Daoy (cell line): ENCODE results near the gene TESMIN. TPM values are rescaled to one million over a fixed set of nuclear protein-coding genes. Genes with fewer than 3 reads are reported as not detected.

Experiments used
- DNase-seq: peaks from one replicate; pipeline ENCODE4 v3.0.0-alpha.2; 2015; ENCODE audit warnings: low read depth
- total RNA-seq: library from RNA; depleted of rRNA; stranded (reverse); fragments of >200 nt; shearing (Covaris generic); gene quantifications from 2 replicates; pipeline ENCODE4 v1.2.3, GENCODE V29; 2014; rRNA removed

TESMIN gene, protein sequence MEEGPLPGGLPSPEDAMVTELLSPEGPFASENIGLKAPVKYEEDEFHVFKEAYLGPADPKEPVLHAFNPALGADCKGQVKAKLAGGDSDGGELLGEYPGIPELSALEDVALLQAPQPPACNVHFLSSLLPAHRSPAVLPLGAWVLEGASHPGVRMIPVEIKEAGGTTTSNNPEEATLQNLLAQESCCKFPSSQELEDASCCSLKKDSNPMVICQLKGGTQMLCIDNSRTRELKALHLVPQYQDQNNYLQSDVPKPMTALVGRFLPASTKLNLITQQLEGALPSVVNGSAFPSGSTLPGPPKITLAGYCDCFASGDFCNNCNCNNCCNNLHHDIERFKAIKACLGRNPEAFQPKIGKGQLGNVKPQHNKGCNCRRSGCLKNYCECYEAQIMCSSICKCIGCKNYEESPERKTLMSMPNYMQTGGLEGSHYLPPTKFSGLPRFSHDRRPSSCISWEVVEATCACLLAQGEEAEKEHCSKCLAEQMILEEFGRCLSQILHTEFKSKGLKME
- total RNA-seq, result 1.2 TPM in 1 of 2 replicates, not detected in the other

DNA sequence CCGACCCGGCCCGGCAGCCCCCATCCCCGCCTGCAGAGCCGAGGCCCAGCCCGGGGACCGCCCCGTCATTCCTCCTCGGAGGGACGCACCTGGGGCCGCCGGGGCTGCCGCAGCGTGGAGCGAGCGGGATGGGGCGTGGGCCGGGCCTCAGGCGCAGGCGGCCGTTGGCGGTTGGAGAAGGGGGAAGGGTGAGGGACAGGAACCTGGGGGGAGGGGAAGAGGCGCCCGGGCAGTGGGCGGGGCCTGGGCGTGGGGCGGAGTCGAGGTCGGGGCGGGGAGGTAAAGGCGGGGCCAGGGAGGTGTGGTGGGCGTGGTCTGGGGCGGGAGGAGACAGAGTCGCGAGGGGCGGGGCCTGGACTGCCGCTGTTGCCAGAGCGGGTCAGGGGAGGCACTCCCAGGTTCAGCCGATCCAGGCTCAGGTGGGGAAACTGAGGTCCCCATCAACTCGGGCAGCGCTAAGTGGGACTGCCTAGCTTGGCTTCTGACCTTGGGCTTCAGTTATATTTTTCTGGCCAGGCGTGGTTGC is at the start of gene TESMIN:
TSS of gene TESMIN (minus strand) at position 190 of the 526 bp plus-strand sequence. CDS start 860 bp downstream, outside the sequence.
- peak; percentile 83 for DNase-seq

DNA sequence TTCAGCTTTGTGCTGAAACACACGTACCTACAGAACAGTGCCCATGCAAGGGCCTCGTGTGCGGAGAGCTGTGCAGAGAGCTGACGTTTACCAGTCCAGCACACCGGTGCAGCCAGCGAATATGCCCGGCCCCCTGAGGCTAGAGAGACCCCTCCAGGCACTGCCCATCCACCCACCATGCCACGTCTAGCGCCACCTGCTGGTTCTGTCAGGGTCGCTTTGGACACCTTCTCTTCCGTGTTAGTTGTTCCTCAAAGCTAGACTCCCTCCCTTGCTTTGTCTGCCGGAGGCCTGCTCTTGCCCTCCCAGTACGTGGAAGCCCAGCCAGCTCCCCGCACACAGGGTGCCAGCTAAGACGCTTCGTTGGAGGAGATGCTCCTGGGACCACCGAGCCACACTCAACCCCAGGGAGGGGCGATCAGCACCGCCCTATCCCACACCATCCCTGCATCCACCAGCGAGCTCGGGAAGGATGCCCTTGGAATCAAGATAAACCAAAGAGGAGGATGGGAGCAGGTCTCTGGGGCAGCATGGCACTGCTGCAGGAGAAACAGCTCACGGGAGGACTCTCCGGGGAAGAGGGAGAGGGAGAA is 47.0 kb upstream of the TESMIN start:
- DNase-seq, result peak; percentile 25

DNA sequence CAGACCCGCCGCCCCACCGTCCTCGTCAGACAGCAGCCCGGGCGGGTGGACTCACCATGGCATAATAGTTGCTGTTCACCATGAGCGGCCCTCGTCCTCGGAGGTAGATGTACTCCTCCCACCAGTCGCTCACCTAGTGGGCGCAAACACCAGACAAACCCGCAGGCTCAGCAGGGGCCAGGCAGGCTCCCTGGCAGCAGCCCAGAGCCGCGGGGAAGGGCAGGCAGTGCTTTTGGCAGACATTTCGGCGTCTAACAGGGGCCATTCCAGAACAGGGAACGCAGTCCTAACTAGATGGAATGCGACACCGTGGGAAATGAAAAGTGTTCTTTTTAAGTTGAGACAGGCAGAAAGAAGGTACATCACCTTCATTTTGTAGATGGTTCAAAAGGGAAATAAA is 45.5 kb upstream of the TESMIN start:
- DNase-seq, result no peak

DNA sequence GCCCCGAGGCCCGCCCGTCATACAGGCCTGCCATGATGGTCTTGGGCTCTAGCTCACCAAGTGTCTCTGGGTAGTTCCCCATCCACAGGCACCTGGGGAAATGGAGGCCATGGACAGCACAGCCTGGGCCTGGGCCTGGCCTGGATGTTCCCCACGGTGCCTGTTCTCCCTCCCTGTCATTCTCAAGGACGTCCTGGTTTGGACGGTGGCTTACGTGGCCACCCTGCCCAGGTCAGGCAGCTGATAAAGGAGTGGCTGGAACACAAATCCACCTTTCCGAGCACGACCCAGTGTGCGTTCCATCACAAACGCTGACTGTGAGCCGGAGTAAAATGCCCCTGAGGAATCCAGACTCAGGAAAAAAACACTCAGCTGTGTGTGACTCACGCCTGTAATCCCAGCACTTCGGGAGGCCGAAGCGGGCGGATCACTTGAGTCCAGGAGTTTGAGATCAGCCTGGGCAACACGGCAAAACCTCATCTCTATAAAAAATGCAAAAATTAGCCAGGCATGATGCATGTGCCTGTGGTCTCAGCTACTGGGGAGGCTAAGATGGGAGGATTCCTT is 41.2 kb upstream of the TESMIN start:
- peak; percentile 57 for DNase-seq

DNA sequence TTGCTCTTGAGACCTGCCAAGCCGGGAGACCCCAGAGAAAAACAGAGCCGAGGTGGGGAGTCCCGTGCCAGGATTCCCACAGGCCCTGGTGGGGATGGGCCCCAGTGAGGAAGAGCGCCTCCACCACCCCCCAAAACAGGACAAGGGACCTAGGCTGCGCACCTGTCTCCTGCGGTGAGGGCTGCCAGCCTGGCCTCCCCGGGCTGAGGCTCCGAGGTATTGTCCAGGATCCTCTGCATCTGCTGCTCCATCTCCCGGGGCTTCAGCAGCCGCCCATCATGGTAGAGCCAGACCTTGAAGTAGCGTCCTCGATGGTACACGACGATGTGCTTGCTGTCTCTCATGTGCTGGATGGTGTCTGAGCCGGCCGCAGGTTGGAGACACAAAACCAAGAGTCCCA is 33.3 kb upstream of the TESMIN start:
- DNase-seq, result no peak

DNA sequence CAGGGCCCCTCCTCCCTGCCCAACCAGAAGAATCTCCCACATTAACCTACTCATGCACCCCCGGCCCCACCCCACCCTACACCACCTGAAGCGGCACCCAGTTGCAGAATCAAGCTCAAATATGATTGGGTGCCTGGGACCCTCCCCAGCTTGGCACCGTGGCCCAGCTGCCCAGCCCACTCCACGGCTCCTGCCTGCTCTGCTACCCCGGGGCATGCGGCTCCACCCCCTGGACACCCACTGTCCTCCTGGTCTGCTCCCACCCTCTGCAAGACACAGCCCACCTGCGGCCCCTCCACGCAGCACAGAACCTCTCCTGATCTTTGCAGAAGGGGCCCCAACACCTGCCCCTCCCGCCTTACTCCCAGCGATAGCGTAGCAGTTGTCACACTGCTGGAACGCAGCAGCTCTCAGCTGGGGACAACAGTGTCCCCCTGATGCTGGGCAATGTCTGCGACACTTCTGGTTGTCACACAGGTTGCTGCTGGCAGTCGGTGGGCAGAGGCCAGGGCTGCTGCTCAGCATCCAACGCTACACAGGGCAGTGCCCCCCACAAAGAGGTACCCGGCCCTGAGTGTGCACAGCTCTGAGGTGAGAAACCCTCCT is 32.0 kb upstream of the TESMIN start:
- no peak for DNase-seq

DNA sequence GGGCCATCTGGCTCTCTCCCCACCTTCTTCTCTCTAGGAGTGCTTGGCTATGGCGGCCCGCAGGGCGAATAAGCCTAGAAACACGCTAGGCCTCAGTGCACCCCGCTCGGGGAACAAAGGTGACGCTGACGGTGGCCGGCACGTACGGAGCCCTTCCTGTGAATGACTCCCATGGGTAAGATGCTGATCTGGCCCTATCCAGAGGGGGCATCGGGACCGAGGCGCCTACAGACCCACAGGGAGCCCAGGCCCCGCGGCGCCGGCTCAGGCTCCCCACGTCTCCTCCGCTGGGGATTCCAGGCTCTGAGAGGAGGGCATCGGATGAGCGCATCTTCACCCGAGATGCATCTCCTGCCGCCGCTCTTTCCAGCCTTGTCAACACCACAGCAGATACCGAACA is 31.4 kb upstream of the TESMIN start:
- no peak for DNase-seq

DNA sequence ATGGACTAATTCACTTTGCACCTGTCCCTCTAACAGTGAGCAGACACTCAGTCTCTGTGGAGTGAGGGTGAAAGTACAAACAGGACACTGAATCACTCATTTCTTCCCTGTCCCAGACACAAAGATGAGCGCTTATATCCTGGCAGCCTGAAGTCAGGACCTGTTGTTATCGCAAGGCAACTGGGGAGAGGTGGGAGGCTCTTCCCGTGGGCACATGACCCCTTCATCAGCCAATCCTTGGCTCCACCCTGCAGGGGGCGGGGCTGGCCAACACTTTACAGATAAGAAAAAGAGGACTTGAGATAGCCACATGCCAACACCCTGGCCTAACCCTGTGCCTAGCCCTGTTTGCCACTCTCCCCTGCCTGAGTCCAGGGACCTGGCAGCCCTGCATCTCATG is 29.5 kb upstream of the TESMIN start:
- no peak for DNase-seq

DNA sequence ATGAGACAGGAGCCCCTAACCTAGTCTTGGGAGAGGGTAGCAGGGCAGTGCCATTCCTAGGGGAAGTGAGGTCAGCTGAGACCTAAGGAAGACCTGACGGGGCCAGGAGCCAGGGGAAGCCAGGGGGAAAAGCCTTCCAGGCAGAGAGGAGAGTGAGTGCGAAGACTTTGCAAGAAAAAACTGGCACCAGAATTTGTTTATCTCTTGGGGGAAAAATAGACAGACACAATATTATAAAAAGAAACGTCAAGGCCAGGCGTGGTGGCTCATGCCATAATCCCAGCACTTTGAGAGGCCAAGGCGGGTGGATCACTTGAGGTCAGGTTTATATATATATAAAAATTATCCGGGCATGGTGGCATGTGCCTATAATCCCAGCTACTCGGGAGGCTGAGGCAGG is 26.9 kb upstream of the TESMIN start:
- no peak for DNase-seq

DNA sequence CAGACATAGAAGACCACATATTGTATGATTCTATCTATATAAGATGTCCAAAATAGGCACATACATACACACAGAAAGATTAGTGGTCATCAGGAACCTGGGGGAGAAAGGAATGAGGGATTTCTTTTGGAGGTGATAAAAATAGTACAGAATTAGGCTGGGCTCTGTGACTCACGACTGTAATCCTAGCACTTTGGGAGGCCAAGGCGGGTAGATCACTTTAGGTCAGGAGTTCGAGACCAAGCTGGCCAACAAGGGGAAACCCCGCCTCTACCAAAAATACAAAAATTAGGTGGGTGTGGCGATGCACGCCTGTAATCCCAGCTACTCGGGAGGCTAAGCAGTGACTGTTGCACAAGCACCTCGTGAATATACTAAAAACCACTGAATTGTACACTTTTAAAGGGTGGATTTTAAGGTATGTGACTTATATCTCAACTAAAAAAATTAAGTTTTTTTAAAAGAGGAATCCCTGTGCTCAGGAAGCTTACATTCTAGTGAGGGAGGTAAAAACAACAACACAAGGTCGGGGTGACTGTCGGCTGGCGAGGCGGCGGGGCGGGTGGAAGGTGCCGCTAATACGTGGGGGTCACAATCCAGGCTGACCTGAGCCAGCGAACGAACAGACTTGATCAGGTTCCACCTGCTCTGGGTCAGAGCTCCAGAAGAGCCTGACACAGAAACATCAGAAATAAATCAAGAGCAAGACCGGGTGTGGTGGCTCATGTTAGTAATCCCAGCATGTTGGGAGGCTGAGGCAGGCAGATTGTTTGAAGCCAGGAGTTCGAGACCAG is 25.3 kb upstream of the TESMIN start:
- DNase-seq, result no peak

DNA sequence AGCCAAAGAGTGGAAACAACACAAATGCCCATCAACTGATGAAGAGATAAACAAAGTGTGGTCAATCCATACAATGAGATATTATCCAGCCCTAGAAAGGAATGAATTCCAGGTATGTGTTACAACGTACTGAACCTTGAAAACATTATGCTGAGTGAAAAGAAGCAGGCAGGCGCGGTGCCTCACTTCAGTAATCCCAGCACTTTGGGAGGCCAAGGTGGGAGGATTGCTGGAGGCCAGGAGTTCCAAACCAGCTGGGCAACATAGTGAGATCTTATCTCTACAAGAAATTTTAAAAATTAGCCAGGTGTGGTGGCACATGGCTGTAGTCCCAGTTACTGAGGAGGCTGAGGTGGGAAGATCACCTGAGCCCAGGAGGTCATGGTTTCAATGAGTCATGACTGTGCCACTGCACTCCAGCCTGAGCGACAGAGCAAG is 24.6 kb upstream of the TESMIN start:
- no peak for DNase-seq

DNA sequence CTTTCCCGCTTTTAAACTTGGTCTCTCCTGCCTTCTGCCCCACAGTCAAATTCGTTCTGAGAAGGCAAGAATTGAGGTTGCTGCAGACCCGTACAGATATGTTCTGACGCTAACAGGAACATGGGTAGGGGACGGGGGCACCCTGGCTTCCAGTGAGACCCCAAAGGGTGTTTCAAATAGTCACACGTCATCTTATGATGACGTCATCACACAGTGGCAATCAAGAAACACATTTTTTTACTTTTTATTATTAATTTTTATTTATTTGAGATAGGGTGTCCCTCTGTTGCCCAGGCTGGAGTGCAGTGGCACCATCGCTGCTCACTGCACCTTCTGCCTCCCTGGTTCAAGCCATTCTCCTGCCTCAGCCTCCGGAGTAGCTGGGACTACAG is 22.9 kb upstream of the TESMIN start:
- DNase-seq, result no peak

DNA sequence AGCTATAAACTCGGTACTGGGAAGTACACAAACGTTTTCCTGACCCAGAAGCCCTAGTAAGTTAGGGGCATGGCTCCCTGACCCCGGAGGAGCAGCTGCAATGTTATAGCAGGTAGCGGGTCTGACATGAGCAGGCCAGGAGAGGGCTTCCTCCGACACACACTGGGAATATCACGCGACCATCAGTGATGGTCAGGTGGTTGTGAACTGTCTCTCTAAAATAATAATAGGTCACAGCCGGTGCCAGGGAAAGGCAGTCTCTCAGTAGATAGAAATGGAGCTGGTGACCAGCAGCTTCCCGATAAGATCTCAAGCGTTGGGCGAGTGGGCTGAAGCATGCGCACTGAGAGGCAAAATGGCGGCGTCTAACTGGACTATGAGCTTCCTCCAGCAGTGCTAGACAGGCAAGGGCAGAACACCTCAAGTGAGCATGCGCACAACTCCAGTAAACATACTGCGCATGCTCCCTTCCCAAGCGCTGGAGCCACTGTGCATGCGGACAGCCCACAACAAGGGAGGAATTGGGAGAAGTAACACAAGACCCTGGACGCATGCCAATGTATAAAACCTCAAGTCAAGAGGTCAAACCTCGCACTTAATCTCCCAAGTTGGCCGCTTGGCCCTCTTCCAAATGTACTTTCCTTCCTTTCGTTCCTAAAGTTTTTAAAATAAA is 22.3 kb upstream of the TESMIN start:
- DNase-seq, result no peak

DNA sequence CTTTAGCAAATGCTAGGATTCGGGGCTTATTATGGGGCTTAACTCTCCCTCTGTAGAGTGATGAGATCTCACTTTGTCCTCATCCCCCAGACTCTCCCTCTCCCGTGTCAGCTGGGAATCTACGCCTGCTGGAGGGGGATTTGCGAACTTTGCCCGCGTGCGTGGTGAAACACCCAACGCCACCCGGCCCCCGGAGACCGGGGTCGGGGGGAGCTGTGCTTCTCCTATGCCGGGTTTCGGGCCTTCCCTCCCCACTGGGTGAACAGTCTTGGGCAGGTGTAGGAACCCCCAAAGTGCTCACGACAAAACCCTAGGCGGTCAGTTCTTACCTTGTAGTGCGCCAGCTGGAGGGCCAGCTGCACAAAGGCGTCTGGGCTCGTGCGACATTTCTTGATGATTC is 21.6 kb upstream of the TESMIN start:
- no peak for DNase-seq

DNA sequence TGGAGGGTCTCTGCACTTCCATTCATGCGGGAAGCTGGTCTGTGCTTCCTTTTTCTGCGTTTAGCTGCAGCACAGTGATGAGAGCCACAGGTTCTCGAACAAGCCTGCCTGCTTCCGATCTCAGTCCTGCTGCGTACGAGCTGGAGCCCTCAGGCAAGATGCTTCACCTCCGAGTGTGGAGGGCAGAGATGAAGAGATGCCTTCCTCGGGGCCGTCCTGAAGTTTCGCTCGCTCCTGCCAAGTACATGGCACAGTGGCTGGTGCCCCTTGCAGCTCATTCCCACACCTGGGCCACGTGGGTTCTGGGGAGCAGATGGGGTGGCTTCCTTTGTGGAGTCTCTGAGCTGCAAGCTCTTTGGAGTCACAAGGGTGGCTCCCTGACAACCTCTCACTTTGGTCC is 19.5 kb upstream of the TESMIN start:
- DNase-seq, result no peak

DNA sequence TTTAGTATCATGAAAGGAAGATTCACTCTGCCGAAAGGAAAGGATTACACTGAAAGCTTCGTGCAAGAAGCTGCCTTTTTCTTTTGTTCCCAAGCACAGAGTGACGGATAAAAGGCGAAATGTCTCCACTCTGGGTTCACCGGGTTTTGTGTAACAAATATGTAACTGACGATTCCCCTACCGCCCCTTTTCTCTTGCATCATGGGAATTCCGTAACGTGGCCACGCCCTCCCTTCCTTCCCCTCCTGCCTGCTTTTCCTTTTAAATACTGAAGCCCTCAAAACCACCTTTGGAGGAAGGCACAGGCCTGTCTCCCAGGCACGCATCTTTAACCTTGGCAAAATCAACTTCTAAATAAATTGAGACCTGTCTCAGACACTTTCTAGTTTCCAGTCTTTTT is 16.4 kb upstream of the TESMIN start:
- no peak for DNase-seq

DNA sequence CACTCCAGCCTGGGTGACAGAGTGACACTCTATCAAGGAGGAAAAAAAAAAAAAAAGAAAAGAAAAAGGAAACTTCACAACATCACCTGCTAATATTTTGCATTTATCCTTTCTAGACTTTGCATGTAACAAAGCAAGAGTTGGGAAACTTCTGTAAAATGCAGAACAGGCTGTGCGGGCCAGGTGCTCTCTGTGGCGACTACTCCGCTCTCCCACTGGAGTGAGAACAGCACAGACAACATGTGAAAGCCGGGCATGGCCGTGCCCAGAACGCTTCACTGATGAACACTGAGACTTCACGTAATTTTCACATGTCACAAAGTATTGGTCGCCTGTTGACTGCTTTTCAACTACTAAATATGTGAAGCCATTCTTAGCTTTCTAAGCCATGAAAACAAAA is 15.5 kb upstream of the TESMIN start:
- no peak for DNase-seq

DNA sequence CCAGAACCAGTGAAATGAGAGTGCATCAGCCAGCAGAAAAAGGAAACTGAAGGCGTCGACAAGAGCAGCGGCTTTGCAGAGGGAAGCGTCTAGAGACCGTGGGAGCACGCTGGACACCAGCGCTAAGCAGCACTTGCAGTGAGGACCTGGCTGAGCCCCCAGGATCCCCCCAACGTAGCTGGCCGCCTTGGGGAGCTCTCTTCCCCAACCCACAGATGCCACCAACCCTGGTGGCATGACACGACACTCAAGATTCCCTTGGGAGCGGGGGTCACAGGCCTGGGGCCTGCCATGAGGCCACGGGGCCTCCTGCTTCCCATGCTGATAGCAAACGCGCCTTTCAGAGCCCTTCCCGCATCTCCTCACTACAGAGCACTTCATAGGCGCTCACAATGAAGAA is 13.4 kb upstream of the TESMIN start:
- DNase-seq, result no peak

DNA sequence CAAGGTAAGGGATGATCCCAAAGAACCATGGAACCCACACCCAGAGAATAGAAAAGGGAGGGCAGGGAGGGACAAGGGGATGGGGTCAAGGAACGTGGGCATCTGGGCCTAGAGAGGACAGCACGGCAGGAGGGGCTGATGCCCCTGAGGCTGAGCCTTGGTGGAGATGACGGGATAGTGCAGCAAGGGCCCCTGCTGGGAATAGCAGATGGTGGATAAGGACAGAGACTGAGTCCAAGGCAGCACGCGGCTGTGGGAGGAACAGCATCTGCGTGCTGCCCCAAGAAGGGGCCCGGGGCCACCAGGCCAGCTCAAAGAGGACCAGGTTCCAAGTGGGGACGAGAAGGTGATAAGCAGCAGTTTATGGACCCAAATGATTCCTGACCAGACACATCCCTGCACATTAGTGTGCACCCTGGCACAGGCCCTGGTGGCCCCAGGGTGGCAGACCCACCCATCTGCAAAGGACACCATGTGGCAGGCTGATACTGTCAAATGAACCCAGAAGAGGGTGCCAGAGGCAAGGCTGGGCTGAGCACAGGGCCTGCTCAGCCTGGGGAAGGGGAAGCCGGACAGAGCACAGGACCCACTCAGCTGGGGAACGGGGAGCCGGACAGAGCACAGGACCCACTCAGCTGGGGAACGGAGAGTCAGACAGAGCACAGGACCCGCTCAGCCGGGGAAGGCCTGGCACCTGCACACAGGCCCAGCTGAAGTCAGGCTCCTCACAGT is 12.8 kb upstream of the TESMIN start:
- DNase-seq, result no peak

DNA sequence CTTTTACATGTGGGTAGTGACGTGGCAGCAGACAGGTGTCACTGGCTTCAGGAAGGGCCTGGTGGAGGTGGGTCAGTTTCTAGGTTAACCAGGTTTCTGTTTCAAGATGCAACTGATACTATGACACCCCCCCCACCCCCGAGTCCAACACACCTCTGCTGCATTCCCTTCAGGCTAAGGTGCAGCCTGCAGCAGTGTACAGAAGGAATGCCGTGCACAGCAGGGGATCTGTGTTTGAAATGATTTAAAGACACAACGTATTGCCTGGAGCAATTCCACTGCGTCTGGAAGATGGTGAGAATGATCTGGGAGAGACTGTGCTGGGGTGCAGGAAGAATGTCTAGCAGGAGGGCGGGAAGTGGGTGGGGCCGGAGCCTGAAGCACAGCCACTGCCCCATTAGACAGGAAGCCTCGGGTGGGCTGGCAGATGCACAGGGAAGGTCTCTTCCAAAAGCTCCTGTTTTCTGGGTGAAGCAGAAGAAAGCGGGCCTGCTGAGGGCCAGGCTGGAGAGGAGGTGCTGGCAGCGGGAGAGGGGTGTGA is 11.9 kb upstream of the TESMIN start:
- no peak for DNase-seq
